MM.1S (cell line): ENCODE data around the gene PTPN18.

Experiments
- DNase-seq: peaks from one replicate; pipeline ENCODE4 v3.0.0-alpha.2; 2015
- H2AFZ ChIP-seq: fragments of 300-600 bp; sonication (generic); 2 replicates; pipeline ENCODE4 v1.6.0; 2016; ENCODE audit warnings: antibody characterized with exemption, low read length
- H3F3A ChIP-seq: fragments of 300-600 bp; sonication (generic); 2 replicates; pipeline ENCODE4 v1.6.1; 2016; ENCODE audit warnings: mild to moderate bottlenecking, antibody characterized with exemption, low read length, moderate library complexity, mixed read lengths; ENCODE audit not compliant: insufficient read depth
- H3K27ac ChIP-seq: fragments of 300-600 bp; sonication (generic); 2 replicates; pipeline ENCODE4 v1.5.1; 2016; ENCODE audit warnings: mild to moderate bottlenecking, low read length
- H3K27me3 ChIP-seq: fragments of 300-600 bp; sonication (generic); replicated peaks from 2 replicates; pipeline ENCODE4 v1.6.0; 2016; ENCODE audit warnings: low read length; ENCODE audit not compliant: insufficient read depth
- H3K36me3 ChIP-seq: fragments of 300-600 bp; sonication (generic); replicated peaks from 2 replicates; pipeline ENCODE4 v1.6.1; 2016; ENCODE audit warnings: mild to moderate bottlenecking, low read length, mixed read lengths; ENCODE audit not compliant: insufficient read depth
- H3K4me1 ChIP-seq: fragments of 300-600 bp; sonication (generic); 2 replicates; pipeline ENCODE4 v1.6.1; 2016; ENCODE audit warnings: low read length, mixed read lengths
- H3K4me2 ChIP-seq: fragments of 300-600 bp; sonication (generic); 2 replicates; pipeline ENCODE4 v1.6.0; 2016; ENCODE audit warnings: low read depth, low read length
- H3K4me3 ChIP-seq: fragments of 300-600 bp; sonication (generic); 2 replicates; pipeline ENCODE4 v1.5.1; 2016; ENCODE audit warnings: low read length, mixed read lengths
- H3K79me2 ChIP-seq: fragments of 300-600 bp; sonication (generic); 2 replicates; pipeline ENCODE4 v1.6.1; 2016; ENCODE audit warnings: mixed run types, low read length, mixed read lengths
- H3K9ac ChIP-seq: fragments of 300-600 bp; sonication (generic); 2 replicates; pipeline ENCODE4 v1.6.1; 2016; ENCODE audit warnings: low read length, mixed read lengths
- H3K9me2 ChIP-seq: fragments of 300-600 bp; sonication (generic); replicated peaks from 2 replicates; pipeline ENCODE4 v1.6.1; 2016; ENCODE audit warnings: mild to moderate bottlenecking, low read length, mixed read lengths; ENCODE audit not compliant: insufficient read depth
- H3K9me3 ChIP-seq: fragments of 300-600 bp; sonication (generic); replicated peaks from 2 replicates; pipeline ENCODE4 v1.6.1; 2016; ENCODE audit warnings: mild to moderate bottlenecking, low read length, mixed read lengths; ENCODE audit not compliant: insufficient read depth
- H4K20me1 ChIP-seq: fragments of 300-600 bp; sonication (generic); 2 replicates; pipeline ENCODE4 v1.6.1; 2016; ENCODE audit warnings: mild to moderate bottlenecking, low read length, moderate library complexity, mixed read lengths; ENCODE audit not compliant: insufficient read depth
- CTCF ChIP-seq: fragments of 300-600 bp; sonication (generic); IDR thresholded peaks from 2 replicates; pipeline ENCODE4 v1.5.1; 2016; ENCODE audit warnings: antibody characterized with exemption, low read length, mixed read lengths
- EZH2 ChIP-seq: fragments of 300-600 bp; sonication (generic); optimal IDR thresholded peaks from 2 replicates; pipeline ENCODE3; 2017; ENCODE audit warnings: low read depth, mild to moderate bottlenecking, antibody characterized with exemption, low read length, mixed read lengths
- EZH2phosphoT487 ChIP-seq: fragments of 300-600 bp; sonication (generic); IDR thresholded peaks from 2 replicates; pipeline ENCODE4 v1.6.1; 2018; ENCODE audit warnings: antibody characterized with exemption, low read length

Gene PTPN18

GRCh38 chr2:130377491-130377890 is 21.6 kb downstream of the PTPN18 start:
- TF ChIP-seq CTCF, result no peak
- no peak for TF ChIP-seq EZH2
- no peak for TF ChIP-seq EZH2phosphoT487
- no peaks in the 10 kb centered on the region for H3K27me3 ChIP-seq
- no peaks in the 10 kb centered on the region for H4K20me1 ChIP-seq
- H3K36me3 ChIP-seq, result no peaks in the 10 kb centered on the region
- peaks cover 34% of the 10 kb centered on the region for H3K79me2 ChIP-seq
- no peaks in the 10 kb centered on the region for H3K9me3 ChIP-seq
- peak overlapping the region; percentile 58; the same call in 1 of the 2 replicates for H3K4me2 ChIP-seq
- no peaks in the 10 kb centered on the region for H3K9me2 ChIP-seq
- H2AFZ ChIP-seq, result no peak overlapping the region
- H3K4me3 ChIP-seq, result no peak overlapping the region
- H3K9ac ChIP-seq, result no peak overlapping the region
- H3K27ac ChIP-seq, result peak overlapping the region; percentile 87; the same call in 1 of the 2 replicates
- peaks cover 19% of the 10 kb centered on the region for H3F3A ChIP-seq
- DNase-seq, result no peak
- peaks cover 33% of the 10 kb centered on the region for H3K4me1 ChIP-seq

GRCh38 chr2:130378206-130378897 is 22.5 kb downstream of the PTPN18 start:
- Histone ChIP-seq H3K4me2 (no peak overlapping the region), H3K36me3 (no peaks in the 10 kb centered on the region), H3K9ac (no peak overlapping the region), H2AFZ (no peak overlapping the region), H3K79me2 (peaks cover 26% of the 10 kb centered on the region), H4K20me1 (no peaks in the 10 kb centered on the region), H3K27me3 (no peaks in the 10 kb centered on the region), H3K4me1 (peaks cover 29% of the 10 kb centered on the region), H3K4me3 (no peak overlapping the region), H3K9me2 (no peaks in the 10 kb centered on the region), H3K9me3 (no peaks in the 10 kb centered on the region), H3K27ac (no peak overlapping the region), H3F3A (peaks cover 19% of the 10 kb centered on the region)
- TF ChIP-seq EZH2, result no peak
- no peak for TF ChIP-seq CTCF
- no peak for TF ChIP-seq EZH2phosphoT487
- DNase-seq, result no peak

GRCh38 chr2:130378898-130379214 is 23.0 kb downstream of the PTPN18 start:
- H3K4me2 ChIP-seq, result no peak overlapping the region
- peaks cover 25% of the 10 kb centered on the region for H3K4me1 ChIP-seq
- DNase-seq, result no peak

More at GRCh38 chr2:130378898-130379214, 23.0 kb downstream of the PTPN18 start:
- Histone ChIP-seq H3K27ac (no peak overlapping the region), H3K9ac (no peak overlapping the region), H2AFZ (no peak overlapping the region), H3K9me3 (no peaks in the 10 kb centered on the region), H4K20me1 (no peaks in the 10 kb centered on the region), H3K4me3 (no peak overlapping the region), H3K36me3 (no peaks in the 10 kb centered on the region), H3F3A (peaks cover 19% of the 10 kb centered on the region), H3K9me2 (no peaks in the 10 kb centered on the region), H3K79me2 (peaks cover 21% of the 10 kb centered on the region), H3K27me3 (no peaks in the 10 kb centered on the region)
- TF ChIP-seq EZH2phosphoT487, result no peak
- TF ChIP-seq CTCF, result no peak
- TF ChIP-seq EZH2, result no peak
